ENCODE data around the gene MYD88. TPM values are rescaled to one million over a fixed set of nuclear protein-coding genes. Genes with fewer than 3 reads are reported as not detected.

MYD88 gene
- total RNA-seq = 24.3 and 24.9 TPM in 2 replicates

GRCh38 chr3:38138349-38139190, at the start of gene MYD88:
MYD88 (plus strand) TSS chr3:38138661; CDS start chr3:38138701, 40 bp downstream.

GRCh38 chr3:38136777-38137614, 1.5 kb upstream of the MYD88 start, which contains the start of gene ACAA1:
ACAA1 (minus strand) TSS chr3:38137127; CDS start chr3:38137035, 92 bp downstream.

GRCh38 chr3:38164952-38165721, 26.7 kb downstream of the MYD88 start, which contains the start of gene OXSR1:
OXSR1 (plus strand) TSS chr3:38165537; CDS start chr3:38165877, 340 bp downstream.

Other genes with a start within 250 kb of the MYD88 start
- gene VILL, start 147.9 kb upstream of the MYD88 start, total RNA-seq = 3.5 and 5.2 TPM in 2 replicates
- 19.9 and 52.9 TPM in 2 replicates for gene PLCD1, start 109.0 kb upstream of the MYD88 start, total RNA-seq
- gene DLEC1, start 99.5 kb upstream of the MYD88 start, total RNA-seq = not detected in 2 replicates
- 39.9 and 59.7 TPM in 2 replicates for gene ACAA1, start 1.5 kb upstream of the MYD88 start, total RNA-seq
- gene OXSR1, start 26.9 kb downstream of the MYD88 start, total RNA-seq = 35.5 and 37.5 TPM in 2 replicates
- not detected in 2 replicates for gene SLC22A13, start 127.2 kb downstream of the MYD88 start, total RNA-seq
- gene SLC22A14, start 143.6 kb downstream of the MYD88 start, total RNA-seq = not detected in 2 replicates
- 2.5 and 2.7 TPM in 2 replicates for gene XYLB, start 208.1 kb downstream of the MYD88 start, total RNA-seq

Measured in hair follicular keratinocyte (primary cell).